Measurements from ENCODE around the gene SIVA1.
A peak's percentile ranks its signal among the peaks of the same experiment; 100 is the strongest.
"Not testable (repeated sequence)": the region's sequence is repeated elsewhere in the genome, so short reads cannot be mapped to it uniquely, and the experiment has no call there.

Gene SIVA1

GRCh38 chr14:104718147-104718546, 34.8 kb upstream of the SIVA1 start:
- no peak for DNase-seq

GRCh38 chr14:104718871-104719270, 34.1 kb upstream of the SIVA1 start:
- no peak for DNase-seq

GRCh38 chr14:104719343-104719742, 33.6 kb upstream of the SIVA1 start:
- no peak for DNase-seq

DNA sequence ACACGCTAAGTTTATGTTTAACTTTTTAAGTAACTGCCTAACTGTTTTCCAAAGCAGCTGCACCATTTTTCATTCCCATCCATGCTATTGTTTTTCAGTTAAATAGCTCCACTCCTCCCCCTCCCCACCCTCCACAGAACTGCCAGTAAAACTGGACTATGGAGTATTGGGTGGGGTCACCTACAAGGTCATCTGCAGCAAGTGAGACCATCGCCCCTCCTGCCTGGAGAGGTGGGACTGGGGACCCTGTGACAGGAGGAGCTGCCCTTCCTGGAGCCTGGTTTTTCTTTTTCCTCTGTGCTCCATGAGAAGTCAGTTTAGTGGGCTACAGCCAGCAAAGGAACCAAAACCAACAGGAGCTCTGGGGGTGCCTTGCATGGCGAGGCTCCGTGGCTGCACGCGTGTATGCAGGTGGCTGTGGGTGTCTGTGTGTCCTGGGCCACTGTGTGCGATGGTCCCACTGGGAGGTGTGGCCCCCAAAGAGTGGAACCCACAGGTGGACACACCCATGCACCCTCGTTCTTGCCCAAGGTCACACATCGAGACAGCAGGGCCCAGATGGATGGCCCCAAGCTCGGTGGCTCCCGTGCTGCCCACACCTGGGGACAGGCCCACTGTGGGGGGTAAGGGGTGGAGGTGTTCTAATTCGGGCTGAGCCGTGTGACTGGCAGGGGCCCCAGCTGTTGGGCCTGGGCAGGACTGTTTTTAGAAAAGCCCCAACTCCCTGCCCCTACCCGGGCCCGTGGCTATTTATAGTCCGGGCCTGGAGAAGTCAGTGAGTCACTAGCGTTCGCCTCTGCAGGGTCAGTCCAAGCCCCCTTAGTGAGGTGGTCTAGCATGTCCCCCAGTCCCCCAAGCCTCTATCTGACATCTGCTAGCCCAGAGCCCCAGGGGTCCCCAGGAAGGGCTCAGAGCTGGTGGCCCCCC, 31.2 kb upstream of the SIVA1 start:
- DNase-seq: no peak

- DNase-seq: no peak
Observed at GRCh38 chr14:104722938-104723650, 29.9 kb upstream of the SIVA1 start.

- peak; percentile 83 for DNase-seq
Observed at GRCh38 chr14:104723651-104724406, 29.1 kb upstream of the SIVA1 start, which contains the start of gene ADSS1. TSS of gene ADSS1 (plus strand) at chr14:104724229. CDS start at chr14:104724271, 42 bp downstream.

GRCh38 chr14:104724407-104724980, 28.5 kb upstream of the SIVA1 start:
- DNase-seq: no peak

DNA sequence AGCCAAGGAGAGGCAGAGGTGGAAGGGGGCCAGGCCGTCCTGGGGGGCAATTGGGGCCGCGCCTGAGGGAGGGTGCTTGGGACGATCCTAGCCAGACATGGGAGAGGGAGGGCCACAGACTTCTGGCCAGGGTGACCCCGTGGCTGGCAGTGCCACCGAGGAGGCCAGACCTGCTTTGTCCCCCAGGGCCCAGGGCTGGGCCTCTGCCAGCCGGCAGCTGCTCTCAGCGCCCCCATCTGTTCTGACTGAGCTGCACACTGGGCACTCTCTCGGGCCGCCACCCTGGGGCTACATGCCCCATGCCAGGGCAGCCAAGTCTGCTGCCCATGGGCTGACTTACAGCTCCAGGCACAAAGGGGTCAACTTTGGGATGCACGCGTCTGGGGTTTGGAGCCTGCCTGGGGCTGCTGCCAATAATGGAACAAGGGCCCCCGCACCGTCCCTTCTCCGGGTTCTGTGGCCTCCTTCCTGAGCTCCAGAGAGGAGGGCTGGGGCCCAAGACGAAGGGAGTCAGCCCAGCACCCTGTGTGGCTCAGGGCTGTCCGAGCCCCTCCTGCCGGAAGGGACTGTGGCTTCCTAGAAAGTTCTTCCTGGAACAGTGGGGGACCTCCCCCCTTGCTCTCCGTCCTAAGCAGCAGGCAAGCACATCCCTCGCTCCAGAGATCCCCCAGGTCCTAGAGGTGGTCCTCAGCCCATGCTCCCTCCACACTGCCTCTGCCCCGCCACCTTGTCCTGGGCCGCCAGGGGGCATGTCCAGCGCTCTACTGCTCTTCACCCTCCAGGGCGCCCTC, 27.8 kb upstream of the SIVA1 start:
- peak; percentile 69 for DNase-seq

DNA sequence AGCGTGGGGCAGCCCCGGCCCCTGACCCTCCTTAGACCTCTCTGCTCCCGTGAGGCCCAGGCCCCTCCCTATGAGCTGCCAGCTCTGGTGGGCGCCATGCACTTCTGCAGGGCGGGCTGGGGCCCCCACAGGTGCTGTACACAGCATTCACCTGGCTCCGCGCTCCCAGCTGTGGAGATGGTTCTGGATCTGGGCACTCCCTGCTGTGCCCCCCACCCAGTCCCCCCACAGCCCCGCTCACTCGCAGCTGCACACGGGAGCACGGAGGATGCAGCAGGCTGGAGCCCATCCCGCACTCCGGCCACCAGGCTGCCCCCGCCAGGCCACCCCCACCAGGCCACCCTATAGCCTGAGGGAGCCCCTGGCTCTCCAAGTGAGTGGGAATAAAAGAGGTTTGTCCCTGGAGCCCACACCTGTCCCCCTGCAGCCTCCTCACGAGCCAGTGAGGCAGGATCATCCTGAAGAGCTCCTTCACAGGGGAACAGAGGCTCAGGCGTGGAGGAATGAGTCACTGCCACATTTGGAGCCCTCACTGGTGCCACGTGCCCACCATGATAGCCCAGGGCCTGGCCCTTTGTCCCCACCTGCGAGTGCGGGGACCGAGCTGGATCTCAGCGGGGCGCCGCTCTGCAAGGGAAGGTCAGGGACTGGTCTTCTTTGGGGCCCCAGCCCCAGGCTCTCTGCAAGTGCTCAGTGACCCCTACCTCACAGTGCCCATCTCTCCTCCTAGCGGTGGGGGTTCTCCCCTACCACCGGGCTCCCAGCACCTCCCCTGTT, 27.0 kb upstream of the SIVA1 start:
- no peak for DNase-seq

- no peak for DNase-seq
Observed at GRCh38 chr14:104726600-104727451, 26.1 kb upstream of the SIVA1 start.

GRCh38 chr14:104728631-104729030, 24.3 kb upstream of the SIVA1 start:
- no peak for DNase-seq

- not testable (repeated sequence) for DNase-seq
Observed at GRCh38 chr14:104729176-104729834, 23.6 kb upstream of the SIVA1 start.

GRCh38 chr14:104729835-104730181, 23.1 kb upstream of the SIVA1 start:
- DNase-seq: no peak

- DNase-seq: no peak
Observed at GRCh38 chr14:104730487-104730886, 22.5 kb upstream of the SIVA1 start.

- no peak for DNase-seq
Observed at GRCh38 chr14:104731320-104732294, 21.3 kb upstream of the SIVA1 start.

GRCh38 chr14:104732355-104732804, 20.6 kb upstream of the SIVA1 start:
- DNase-seq: no peak

DNA sequence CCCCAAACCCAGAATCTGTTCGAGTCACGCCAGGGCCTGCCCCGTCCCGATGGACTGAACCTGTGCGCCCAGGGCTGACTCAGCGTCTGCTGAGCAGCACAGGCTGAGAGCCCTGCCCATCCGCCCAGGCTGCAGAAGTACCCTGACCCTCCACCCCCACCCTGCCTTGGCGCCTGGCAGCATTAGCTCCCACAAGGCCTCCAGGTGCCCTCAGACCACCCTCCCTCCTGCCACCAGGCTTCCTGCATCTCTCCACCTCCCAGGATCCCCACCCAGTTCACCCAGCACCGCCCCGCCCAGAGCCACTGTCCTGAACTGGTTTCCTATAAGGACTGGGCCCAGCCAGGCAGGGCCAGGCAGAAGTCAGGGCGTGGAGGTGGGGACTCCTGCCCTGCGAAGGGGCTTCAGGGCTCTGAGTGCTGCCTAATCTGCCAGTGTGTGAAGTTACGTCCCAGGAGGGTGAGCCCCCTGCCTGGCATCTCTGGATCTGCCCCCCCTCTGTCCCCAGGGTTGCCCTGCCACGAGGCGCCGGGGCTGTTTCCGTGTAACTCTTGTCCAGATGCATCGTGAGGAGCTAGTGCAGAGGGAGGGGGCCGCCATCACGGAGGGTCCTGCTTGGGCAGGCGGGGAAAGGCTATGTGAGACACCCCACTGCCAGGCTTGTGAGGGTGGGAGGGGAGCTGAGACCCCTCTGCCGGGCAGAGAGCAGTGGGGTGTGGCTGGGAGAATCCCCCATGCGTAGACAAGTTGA, 19.8 kb upstream of the SIVA1 start:
- DNase-seq: no peak
